HEK293 (cell line): ENCODE data around the gene C2CD4C.

Experiments
- CTCF ChIA-PET: fragments of 350-600 bp; formaldehyde crosslinking; extraction: SDS; loops from one replicate; lab custom pipeline; 2021; ENCODE audit warnings: antibody characterized with exemption; lab: Yijun Ruan, JAX
- POLR2A ChIA-PET: fragments of 300-600 bp; formaldehyde crosslinking; extraction: SDS; loops from one replicate; lab custom pipeline; 2020; ENCODE audit warnings: antibody characterized with exemption, inconsistent platforms; lab: Yijun Ruan, JAX
- H3K27ac ChIP-seq: fragments of 200-500 bp; sonication (Bioruptor generic); 2 replicates; pipeline ENCODE4 v1.5.1; 2014; ENCODE audit warnings: low read depth, low read length, control low read depth, inconsistent platforms; ENCODE audit errors: extremely low read depth
- H3K36me3 ChIP-seq, 2 experiments: fragments of 200-500 bp in 1 of 2; sonication (Bioruptor generic) in 1 of 2; 1 replicate in 1 of 2; 2 replicates in 1 of 2; pipeline ENCODE4 v1.5.1; 2014 to 2017; ENCODE audit warnings: inconsistent platforms in 2 of 2, low read length in 2 of 2; ENCODE audit not compliant: control insufficient read depth in 2 of 2, insufficient read depth in 1 of 2
- H3K4me1 ChIP-seq: fragments of 200-500 bp; sonication (Bioruptor generic); 2 replicates; pipeline ENCODE4 v1.5.1; 2014; ENCODE audit warnings: mild to moderate bottlenecking, low read length, inconsistent platforms; ENCODE audit not compliant: control insufficient read depth, insufficient read depth
- H3K4me3 ChIP-seq: 2 replicates; pipeline ENCODE4 v1.5.1; 2011; ENCODE audit warnings: low read depth, mild to moderate bottlenecking, control low read depth, low read length, moderate library complexity
- H3K9me3 ChIP-seq: fragments of 200-500 bp; sonication (Bioruptor generic); 2 replicates; pipeline ENCODE4 v1.5.1; 2014; ENCODE audit warnings: low read depth, low read length, inconsistent platforms; ENCODE audit not compliant: control insufficient read depth, insufficient read depth
- FEZF1 ChIP-seq: fragments of 450-650 bp; formaldehyde crosslinking; IDR thresholded peaks from 2 replicates; pipeline ENCODE4 v1.5.1; 2016; ENCODE audit warnings: missing biosample characterization, missing genetic modification characterization
- MEIS1 ChIP-seq: sonication (generic); formaldehyde crosslinking; IDR thresholded peaks from 2 replicates; pipeline ENCODE4 v1.8.1; 2022; ENCODE audit warnings: missing genetic modification reagents, mild to moderate bottlenecking, borderline replicate concordance
- REPIN1 ChIP-seq: fragments of 450-650 bp; formaldehyde crosslinking; IDR thresholded peaks from 2 replicates; pipeline ENCODE4 v1.5.1; 2017; ENCODE audit warnings: missing biosample characterization, missing genetic modification characterization, low read depth
- TCF7L2 ChIP-seq: IDR thresholded peaks from 2 replicates; pipeline ENCODE4 v1.6.1; 2011; ENCODE audit warnings: low read depth, mild to moderate bottlenecking, inconsistent platforms, low read length, moderate library complexity, borderline replicate concordance
- ZBTB1 ChIP-seq: fragments of 450-650 bp; formaldehyde crosslinking; IDR thresholded peaks from 2 replicates; pipeline ENCODE4 v1.5.1; 2016; ENCODE audit warnings: missing biosample characterization, missing genetic modification characterization
- ZBTB20 ChIP-seq: fragments of 450-650 bp; formaldehyde crosslinking; IDR thresholded peaks from 2 replicates; pipeline ENCODE4 v1.5.1; 2016; ENCODE audit warnings: missing biosample characterization, missing genetic modification characterization
- ZBTB21 ChIP-seq: fragments of 450-650 bp; formaldehyde crosslinking; IDR thresholded peaks from 2 replicates; pipeline ENCODE4 v1.5.1; 2017; ENCODE audit warnings: missing biosample characterization, missing genetic modification characterization
- ZBTB8A ChIP-seq: fragments of 450-650 bp; formaldehyde crosslinking; IDR thresholded peaks from 2 replicates; pipeline ENCODE4 v1.5.1; 2016; ENCODE audit warnings: missing biosample characterization, missing genetic modification characterization
- ZNF202 ChIP-seq: fragments of 450-650 bp; formaldehyde crosslinking; IDR thresholded peaks from 2 replicates; pipeline ENCODE4 v1.5.1; 2016; ENCODE audit warnings: missing biosample characterization, missing genetic modification characterization, borderline replicate concordance
- ZNF223 ChIP-seq: fragments of 450-650 bp; formaldehyde crosslinking; IDR thresholded peaks from 2 replicates; pipeline ENCODE4 v1.5.1; 2016; ENCODE audit warnings: missing biosample characterization, missing genetic modification characterization
- ZNF530 ChIP-seq: fragments of 450-650 bp; formaldehyde crosslinking; IDR thresholded peaks from 2 replicates; pipeline ENCODE4 v1.5.1; 2016; ENCODE audit warnings: low read depth, missing biosample characterization, missing genetic modification characterization
- ZNF544 ChIP-seq: fragments of 450-650 bp; formaldehyde crosslinking; IDR thresholded peaks from 2 replicates; pipeline ENCODE4 v1.5.0; 2017; ENCODE audit warnings: missing biosample characterization, missing genetic modification characterization
- ZNF843 ChIP-seq: fragments of 450-650 bp; formaldehyde crosslinking; IDR thresholded peaks from 2 replicates; pipeline ENCODE4 v1.5.1; 2016; ENCODE audit warnings: missing biosample characterization, missing genetic modification characterization
- ZSCAN23 ChIP-seq: fragments of 450-650 bp; formaldehyde crosslinking; IDR thresholded peaks from 2 replicates; pipeline ENCODE4 v1.5.1; 2016; ENCODE audit warnings: missing biosample characterization, missing genetic modification characterization
- TF ChIP-seq, protein P1 (sequence below): fragments of 450-650 bp; formaldehyde crosslinking; IDR thresholded peaks from 2 replicates; pipeline ENCODE4 v1.5.1; 2016; ENCODE audit warnings: missing biosample characterization, missing genetic modification characterization
- TF ChIP-seq, protein P2 (sequence below): fragments of 450-650 bp; formaldehyde crosslinking; IDR thresholded peaks from 2 replicates; pipeline ENCODE4 v1.5.1; 2016; ENCODE audit warnings: missing biosample characterization, missing genetic modification characterization

C2CD4C gene

DNA sequence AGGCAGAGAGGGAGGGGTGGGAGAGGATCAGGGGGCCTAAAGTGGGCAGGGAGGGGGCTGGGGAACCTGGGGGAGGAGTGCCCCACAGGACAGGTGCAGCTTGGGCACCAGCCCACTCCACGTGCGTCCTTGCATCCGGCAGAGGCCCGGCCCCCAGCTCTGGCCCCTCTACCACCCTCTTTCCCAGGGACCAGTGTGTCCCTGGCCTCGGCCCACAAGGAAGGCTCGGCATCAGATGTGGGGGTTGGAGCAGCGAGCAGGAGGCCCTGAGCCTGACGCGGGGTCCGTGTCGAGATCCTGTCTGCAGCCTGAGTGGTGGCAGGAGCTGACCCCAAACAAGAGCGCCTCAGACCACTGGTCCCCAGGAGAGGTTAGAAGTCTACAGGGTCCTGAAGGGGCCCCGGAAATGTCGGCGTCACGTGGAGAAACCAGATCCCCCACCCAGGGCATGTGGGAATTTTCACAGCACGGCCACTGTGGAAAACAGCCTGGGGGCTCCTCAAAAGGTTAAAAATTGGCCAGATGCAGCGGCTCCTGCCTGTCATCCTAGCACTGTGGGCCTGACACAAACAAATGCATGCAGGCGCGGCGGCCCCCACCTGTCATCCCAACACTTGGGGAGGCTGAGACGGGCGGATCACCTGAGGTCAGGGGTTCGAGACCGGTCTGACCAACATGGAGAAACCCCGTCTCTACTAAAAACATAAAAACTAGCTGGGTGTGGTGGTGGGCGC, 30.4 kb upstream of the C2CD4C start:
- CTCF ChIA-PET, result no interaction called here
- Histone ChIP-seq H3K27ac (no peak overlapping the region), H3K4me3 (no peak overlapping the region), H3K4me1 (no peaks in the 10 kb centered on the region), H3K9me3 (no peaks in the 10 kb centered on the region)
- POLR2A ChIA-PET, result interaction anchor here (1.4 kb wide), 1 partner anchor 22 kb away, joined by 3 read pairs; no protein-coding TSS in a partner anchor
- TF ChIP-seq, protein P1, sequence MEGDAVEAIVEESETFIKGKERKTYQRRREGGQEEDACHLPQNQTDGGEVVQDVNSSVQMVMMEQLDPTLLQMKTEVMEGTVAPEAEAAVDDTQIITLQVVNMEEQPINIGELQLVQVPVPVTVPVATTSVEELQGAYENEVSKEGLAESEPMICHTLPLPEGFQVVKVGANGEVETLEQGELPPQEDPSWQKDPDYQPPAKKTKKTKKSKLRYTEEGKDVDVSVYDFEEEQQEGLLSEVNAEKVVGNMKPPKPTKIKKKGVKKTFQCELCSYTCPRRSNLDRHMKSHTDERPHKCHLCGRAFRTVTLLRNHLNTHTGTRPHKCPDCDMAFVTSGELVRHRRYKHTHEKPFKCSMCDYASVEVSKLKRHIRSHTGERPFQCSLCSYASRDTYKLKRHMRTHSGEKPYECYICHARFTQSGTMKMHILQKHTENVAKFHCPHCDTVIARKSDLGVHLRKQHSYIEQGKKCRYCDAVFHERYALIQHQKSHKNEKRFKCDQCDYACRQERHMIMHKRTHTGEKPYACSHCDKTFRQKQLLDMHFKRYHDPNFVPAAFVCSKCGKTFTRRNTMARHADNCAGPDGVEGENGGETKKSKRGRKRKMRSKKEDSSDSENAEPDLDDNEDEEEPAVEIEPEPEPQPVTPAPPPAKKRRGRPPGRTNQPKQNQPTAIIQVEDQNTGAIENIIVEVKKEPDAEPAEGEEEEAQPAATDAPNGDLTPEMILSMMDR, result no peak
- no peak for TF ChIP-seq REPIN1 (tag by site-specific recombination)
- TF ChIP-seq ZBTB8A (tag by site-specific recombination), result no peak
- no peak for TF ChIP-seq TCF7L2
- no peak for TF ChIP-seq ZBTB21 (tag by site-specific recombination)
- TF ChIP-seq ZNF530, result no peak
- TF ChIP-seq ZNF544 (tag by site-specific recombination), result no peak
- no peak for TF ChIP-seq MEIS1 (CRISPR knock-in tag)
- no peak for TF ChIP-seq ZNF223 (tag by site-specific recombination)
- no peak for TF ChIP-seq ZBTB20 (tag by site-specific recombination)
- TF ChIP-seq ZNF202, result no peak
- TF ChIP-seq, all 188 proteins: peak for 0
- peaks cover 1 to 19% of the 10 kb centered on the region in 2 experiments; a peak in 2 of 3 replicates for H3K36me3 ChIP-seq

DNA sequence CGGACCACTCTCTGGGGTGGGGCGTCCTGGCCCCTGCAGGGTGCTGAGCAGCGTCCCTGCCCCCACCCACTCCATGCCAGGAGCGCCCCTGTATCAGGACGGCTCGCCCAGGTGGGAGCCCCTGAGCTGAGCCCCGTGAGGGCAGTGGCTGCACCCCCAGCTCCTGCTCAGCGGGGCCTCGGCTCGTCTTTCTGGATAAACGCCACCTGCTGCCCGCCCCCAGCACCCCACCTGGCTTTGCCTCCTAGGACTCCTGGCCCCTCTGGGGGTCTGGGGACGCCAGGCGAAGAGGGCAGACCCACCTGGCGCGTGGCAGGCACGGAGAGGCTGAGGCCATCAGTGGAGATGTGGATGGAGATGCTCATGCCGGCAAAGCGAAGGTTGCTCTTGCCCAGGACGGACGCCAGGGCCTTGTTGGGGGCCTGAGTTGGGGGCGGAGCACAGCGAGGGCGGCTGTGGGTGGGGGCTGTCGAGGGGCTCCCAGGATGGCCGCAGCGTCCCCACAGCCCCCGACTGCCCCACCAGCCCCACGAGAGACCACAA, 29.5 kb upstream of the C2CD4C start:
- ChIA-PET POLR2A (interaction anchor here (1.4 kb wide), 1 partner anchor 23 kb away, joined by 3 read pairs; no protein-coding TSS in a partner anchor), CTCF (interaction anchor here (0.6 kb wide), 1 partner anchor 33 kb away, joined by 4 read pairs; no protein-coding TSS in a partner anchor)
- no peak for TF ChIP-seq ZBTB1 (tag by site-specific recombination)
- Histone ChIP-seq H3K27ac (no peak overlapping the region), H3K36me3 (peaks cover 3 to 24% of the 10 kb centered on the region in 2 experiments; a peak in 2 of 3 replicates), H3K9me3 (no peaks in the 10 kb centered on the region), H3K4me3 (no peak overlapping the region), H3K4me1 (no peaks in the 10 kb centered on the region)

DNA sequence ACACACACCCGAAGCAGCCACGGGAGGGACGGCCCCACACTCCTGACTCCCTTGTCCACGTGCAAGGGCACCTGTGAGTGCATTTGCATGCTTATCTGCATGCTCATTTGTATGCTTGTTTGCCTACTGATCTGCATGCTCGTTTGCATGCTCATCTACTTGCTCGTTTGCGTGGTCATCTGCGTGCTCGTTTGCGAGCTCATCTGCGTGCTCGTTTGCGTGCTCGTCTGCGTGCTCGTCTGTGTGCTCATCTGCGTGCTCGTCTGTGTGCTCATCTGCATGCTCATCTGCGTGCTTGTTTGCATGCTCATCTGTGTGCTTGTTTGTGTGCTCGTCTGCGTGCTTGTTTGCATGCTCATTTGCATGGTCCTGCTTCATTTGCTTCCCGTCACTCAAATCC, 28.1 kb upstream of the C2CD4C start:
- Histone ChIP-seq H3K9me3 (no peaks in the 10 kb centered on the region), H3K4me1 (no peaks in the 10 kb centered on the region)
- TF ChIP-seq FEZF1 (0 out of 2 replicates have a peak, but pooled peaks have one; percentile 21), ZSCAN23 (tag by site-specific recombination) (no peak)
- TF ChIP-seq, all 188 proteins: peak for 1
- Histone ChIP-seq H3K36me3 (peaks cover 3 to 24% of the 10 kb centered on the region in 2 experiments; a peak in 1 of 3 replicates), H3K27ac (no peak overlapping the region), H3K4me3 (no peak overlapping the region)
- ChIA-PET POLR2A (no interaction called here), CTCF (no interaction called here)

DNA sequence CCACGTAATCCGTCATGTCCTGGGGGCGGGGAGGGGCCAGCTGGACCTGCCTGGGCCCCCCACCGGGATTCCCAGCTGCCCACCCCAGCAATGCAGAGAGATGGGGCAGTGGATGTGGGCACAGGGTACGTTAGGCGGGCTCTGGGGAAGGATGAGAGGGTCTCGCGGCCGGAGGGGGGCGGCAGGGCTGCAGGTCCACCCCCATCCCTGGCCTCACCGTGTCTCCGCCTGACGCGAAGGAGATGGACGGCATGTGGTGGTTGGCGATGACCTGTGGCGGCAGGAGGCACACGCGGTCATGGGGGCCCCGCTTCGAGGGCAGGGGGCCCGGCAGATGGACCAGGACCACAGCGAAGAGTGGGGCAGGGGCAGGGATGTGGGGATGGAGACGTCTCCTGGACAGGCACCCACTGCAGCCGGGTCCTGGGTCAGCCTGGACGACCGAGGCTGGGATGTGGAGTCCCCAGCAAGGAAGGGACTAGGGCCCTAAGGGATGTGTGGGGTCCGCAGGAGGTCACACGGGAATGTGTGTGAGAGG, 27.5 kb upstream of the C2CD4C start:
- CTCF ChIA-PET, result no interaction called here
- Histone ChIP-seq H3K36me3 (peaks cover 3 to 24% of the 10 kb centered on the region in 2 experiments; a peak in 1 of 3 replicates), H3K4me1 (no peaks in the 10 kb centered on the region), H3K9me3 (no peaks in the 10 kb centered on the region), H3K4me3 (no peak overlapping the region), H3K27ac (no peak overlapping the region)
- TF ChIP-seq, protein P2, sequence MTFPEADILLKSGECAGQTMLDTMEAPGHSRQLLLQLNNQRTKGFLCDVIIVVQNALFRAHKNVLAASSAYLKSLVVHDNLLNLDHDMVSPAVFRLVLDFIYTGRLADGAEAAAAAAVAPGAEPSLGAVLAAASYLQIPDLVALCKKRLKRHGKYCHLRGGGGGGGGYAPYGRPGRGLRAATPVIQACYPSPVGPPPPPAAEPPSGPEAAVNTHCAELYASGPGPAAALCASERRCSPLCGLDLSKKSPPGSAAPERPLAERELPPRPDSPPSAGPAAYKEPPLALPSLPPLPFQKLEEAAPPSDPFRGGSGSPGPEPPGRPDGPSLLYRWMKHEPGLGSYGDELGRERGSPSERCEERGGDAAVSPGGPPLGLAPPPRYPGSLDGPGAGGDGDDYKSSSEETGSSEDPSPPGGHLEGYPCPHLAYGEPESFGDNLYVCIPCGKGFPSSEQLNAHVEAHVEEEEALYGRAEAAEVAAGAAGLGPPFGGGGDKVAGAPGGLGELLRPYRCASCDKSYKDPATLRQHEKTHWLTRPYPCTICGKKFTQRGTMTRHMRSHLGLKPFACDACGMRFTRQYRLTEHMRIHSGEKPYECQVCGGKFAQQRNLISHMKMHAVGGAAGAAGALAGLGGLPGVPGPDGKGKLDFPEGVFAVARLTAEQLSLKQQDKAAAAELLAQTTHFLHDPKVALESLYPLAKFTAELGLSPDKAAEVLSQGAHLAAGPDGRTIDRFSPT (tag by site-specific recombination), result peak; percentile 6; the same call in 1 of the 2 replicates
- TF ChIP-seq ZNF843 (tag by site-specific recombination), result no peak
- POLR2A ChIA-PET, result no interaction called here
